ENCODE measurements around the gene RECQL. TPM values are rescaled to one million over a fixed set of nuclear protein-coding genes. Genes with fewer than 3 reads are reported as not detected.
A peak's percentile ranks its signal among the peaks of the same experiment; 100 is the strongest.

Gene RECQL
- total RNA-seq, 1 donor from 2014 or later, result 23.1 TPM

DNA sequence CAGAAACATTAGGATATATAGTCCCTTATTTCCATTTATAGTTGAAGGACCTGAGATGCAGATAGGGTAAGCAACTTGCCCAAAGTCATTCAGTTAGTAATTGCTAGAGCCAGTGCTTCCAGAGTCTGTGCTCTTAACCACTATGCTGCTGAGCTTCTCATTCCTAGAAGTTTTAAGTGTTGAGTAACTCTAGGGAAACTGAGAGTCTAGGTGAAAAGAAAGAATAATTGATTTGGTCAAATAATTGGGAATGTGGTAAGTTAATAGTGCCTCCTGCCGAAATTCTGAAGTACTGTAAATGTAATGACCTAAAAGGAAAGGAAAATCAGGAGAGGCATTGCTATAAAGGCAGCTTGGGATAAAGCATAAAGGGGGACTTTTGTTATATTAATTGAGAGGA, 49.9 kb downstream of the RECQL start:
- H3K9me3 ChIP-seq (replicated peaks), result no peaks in the 10 kb centered on the region
- H3K27me3 ChIP-seq (ENCODE audit: low read depth), result no peaks in the 10 kb centered on the region
- H3K27ac ChIP-seq (replicated peaks), result no peak overlapping the region
- DNase-seq, result no peak
- TF ChIP-seq, protein P1, sequence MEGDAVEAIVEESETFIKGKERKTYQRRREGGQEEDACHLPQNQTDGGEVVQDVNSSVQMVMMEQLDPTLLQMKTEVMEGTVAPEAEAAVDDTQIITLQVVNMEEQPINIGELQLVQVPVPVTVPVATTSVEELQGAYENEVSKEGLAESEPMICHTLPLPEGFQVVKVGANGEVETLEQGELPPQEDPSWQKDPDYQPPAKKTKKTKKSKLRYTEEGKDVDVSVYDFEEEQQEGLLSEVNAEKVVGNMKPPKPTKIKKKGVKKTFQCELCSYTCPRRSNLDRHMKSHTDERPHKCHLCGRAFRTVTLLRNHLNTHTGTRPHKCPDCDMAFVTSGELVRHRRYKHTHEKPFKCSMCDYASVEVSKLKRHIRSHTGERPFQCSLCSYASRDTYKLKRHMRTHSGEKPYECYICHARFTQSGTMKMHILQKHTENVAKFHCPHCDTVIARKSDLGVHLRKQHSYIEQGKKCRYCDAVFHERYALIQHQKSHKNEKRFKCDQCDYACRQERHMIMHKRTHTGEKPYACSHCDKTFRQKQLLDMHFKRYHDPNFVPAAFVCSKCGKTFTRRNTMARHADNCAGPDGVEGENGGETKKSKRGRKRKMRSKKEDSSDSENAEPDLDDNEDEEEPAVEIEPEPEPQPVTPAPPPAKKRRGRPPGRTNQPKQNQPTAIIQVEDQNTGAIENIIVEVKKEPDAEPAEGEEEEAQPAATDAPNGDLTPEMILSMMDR (IDR thresholded peaks at IDR 0.05; ENCODE audit: borderline replicate concordance), result no peak
- intact Hi-C loops (cut with micrococcal nuclease), result no loop called here
- H3K36me3 ChIP-seq, result peaks cover 76% of the 10 kb centered on the region
- H3K4me3 ChIP-seq, result no peak overlapping the region
- H3K4me1 ChIP-seq, result no peaks in the 10 kb centered on the region

DNA sequence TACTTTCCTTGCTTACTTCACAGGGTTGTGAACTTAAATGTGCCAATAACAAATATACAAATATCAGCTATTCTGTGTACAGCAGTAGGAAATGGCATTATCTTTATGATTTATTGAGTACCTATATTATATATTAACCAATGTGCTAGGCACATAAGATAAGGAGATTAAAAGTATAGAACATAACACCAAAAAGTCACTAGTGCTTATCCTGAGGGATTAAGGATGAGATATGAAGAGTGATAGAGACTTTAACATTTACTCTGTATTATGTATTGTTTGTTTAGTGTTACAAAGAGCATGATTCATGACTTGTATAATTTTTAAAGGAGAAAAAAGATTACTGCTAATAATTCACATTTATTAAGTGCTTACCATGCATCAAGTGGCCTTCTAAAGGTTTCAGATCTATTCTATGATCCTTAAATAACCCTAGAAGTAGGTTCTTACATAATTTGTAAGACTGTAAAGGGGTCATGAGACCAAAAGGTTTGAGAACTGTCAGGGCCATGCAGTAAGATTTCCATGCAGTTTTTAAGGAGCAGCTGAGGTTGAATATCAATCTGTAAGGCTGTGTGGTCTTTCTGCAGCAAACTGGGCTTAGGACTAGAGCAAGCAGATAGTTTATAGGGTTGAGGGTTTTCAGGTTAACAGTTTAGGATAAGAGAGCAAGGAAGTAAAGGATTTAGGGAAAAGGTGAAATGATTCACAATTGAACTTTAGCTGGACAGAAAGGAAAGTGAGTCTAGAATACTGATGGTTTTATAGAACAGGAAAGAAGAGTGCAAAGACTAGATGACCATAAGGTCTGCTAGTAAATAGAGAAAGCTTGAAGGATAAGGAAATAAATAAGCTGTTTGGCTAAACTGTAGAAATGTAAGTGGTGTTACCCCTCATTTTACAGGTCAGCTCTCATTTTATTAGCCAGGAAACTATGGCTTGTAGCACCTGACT, 57.0 kb downstream of the RECQL start:
- no peak for DNase-seq
- Histone ChIP-seq H3K27ac (replicated peaks) (no peak overlapping the region), H3K4me1 (peaks cover 4% of the 10 kb centered on the region), H3K36me3 (peaks cover 59% of the 10 kb centered on the region), H3K9me3 (replicated peaks) (no peaks in the 10 kb centered on the region), H3K4me3 (no peak overlapping the region), H3K27me3 (ENCODE audit: low read depth) (no peaks in the 10 kb centered on the region)
- intact Hi-C loops (cut with micrococcal nuclease), result no loop called here
- TF ChIP-seq, protein P1 (IDR thresholded peaks at IDR 0.05; ENCODE audit: borderline replicate concordance), result no peak

DNA sequence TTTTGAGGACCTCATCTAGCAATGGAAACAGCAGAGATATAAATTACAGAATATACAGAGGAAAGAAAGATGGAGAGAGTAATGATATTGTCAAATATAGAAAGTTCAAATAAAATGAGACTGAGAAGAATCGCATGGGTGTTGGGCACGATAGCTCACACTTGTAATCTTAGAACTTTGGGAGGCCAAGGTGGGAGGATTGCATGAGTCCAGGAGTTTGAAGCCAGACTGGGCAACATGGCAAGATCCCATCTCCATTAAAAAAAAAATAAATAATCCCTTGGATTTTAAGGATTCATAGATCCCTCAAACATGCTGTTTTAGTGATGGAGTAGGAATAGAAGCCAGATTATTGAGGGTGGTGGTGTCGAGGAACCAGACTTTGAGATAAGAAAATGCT, 62.1 kb downstream of the RECQL start:
- no peak overlapping the region for H3K4me3 ChIP-seq
- no peaks in the 10 kb centered on the region for H3K9me3 ChIP-seq (replicated peaks)
- peaks cover 14% of the 10 kb centered on the region for H3K36me3 ChIP-seq
- intact Hi-C loops (cut with micrococcal nuclease), result loop anchor here (10.0 kb wide), 1 partner anchor 225 kb away; no protein-coding TSS in a partner anchor
- peaks cover 30% of the 10 kb centered on the region for H3K4me1 ChIP-seq
- DNase-seq, result no peak
- no peak overlapping the region for H3K27ac ChIP-seq (replicated peaks)
- TF ChIP-seq, protein P1 (IDR thresholded peaks at IDR 0.05; ENCODE audit: borderline replicate concordance), result no peak
- no peaks in the 10 kb centered on the region for H3K27me3 ChIP-seq (ENCODE audit: low read depth)

DNA sequence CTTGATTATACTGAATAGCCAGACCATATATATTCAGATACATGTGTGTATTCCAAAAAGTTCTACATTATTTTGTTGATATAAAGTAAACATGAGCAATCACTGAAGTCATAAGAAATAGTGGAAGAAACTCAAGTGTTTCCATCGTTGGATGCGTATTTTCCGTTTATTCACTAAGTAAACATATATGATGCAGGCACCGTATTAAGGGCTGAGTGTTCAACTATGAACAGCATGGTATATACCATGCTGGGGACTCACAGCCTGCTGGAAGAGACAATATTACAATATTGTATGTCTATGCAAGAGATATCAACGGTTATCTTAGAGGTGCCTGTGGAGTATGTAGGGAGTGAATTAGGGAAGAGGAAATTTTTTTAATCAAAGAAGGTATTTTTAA, 62.8 kb downstream of the RECQL start:
- H3K27me3 ChIP-seq (ENCODE audit: low read depth), result peaks cover 4% of the 10 kb centered on the region
- peaks cover 14% of the 10 kb centered on the region for H3K36me3 ChIP-seq
- TF ChIP-seq, protein P1 (IDR thresholded peaks at IDR 0.05; ENCODE audit: borderline replicate concordance), result no peak
- peak overlapping the region; percentile 90 for H3K27ac ChIP-seq (replicated peaks)
- H3K4me1 ChIP-seq, result peaks cover 30% of the 10 kb centered on the region
- intact Hi-C loops (cut with micrococcal nuclease), result loop anchor here (10.0 kb wide), 1 partner anchor 226 kb away; no protein-coding TSS in a partner anchor
- H3K4me3 ChIP-seq, result peak overlapping the region; percentile 81
- DNase-seq, result no peak
- H3K9me3 ChIP-seq (replicated peaks), result no peaks in the 10 kb centered on the region

DNA sequence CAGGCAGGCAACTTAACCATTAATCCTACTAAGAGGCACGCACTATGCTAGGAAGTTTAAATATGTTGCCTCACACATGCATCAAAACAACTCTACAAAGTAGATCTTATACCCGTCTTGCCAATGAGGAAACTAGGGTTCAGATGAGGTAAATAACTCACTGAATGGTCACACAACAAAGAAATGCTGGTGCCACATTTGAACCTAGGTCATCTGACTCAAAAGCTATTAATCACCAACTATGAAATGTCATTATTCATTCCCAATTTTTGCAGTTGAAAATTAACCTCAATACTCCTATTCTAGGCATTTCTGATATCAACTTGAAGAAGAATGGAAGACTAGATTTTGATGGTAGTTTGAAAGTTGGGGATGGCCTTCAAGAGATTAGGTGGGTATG, 66.7 kb downstream of the RECQL start:
- intact Hi-C loops (cut with micrococcal nuclease), result loop anchor here (10.0 kb wide), 1 partner anchor 230 kb away; no protein-coding TSS in a partner anchor
- H3K27ac ChIP-seq (replicated peaks), result no peak overlapping the region
- TF ChIP-seq, protein P1 (IDR thresholded peaks at IDR 0.05; ENCODE audit: borderline replicate concordance), result no peak

More for the DNA sequence above, 66.7 kb downstream of the RECQL start:
- H3K36me3 ChIP-seq, result no peaks in the 10 kb centered on the region
- no peak for DNase-seq
- H3K9me3 ChIP-seq (replicated peaks), result no peaks in the 10 kb centered on the region
- peaks cover 22% of the 10 kb centered on the region for H3K27me3 ChIP-seq (ENCODE audit: low read depth)
- H3K4me3 ChIP-seq, result no peak overlapping the region
- H3K4me1 ChIP-seq, result peaks cover 29% of the 10 kb centered on the region

Data from left ventricle myocardium inferior (tissue), 1 donor.